Measurements from ENCODE around the gene SLC39A10.

The SLC39A10 gene, protein sequence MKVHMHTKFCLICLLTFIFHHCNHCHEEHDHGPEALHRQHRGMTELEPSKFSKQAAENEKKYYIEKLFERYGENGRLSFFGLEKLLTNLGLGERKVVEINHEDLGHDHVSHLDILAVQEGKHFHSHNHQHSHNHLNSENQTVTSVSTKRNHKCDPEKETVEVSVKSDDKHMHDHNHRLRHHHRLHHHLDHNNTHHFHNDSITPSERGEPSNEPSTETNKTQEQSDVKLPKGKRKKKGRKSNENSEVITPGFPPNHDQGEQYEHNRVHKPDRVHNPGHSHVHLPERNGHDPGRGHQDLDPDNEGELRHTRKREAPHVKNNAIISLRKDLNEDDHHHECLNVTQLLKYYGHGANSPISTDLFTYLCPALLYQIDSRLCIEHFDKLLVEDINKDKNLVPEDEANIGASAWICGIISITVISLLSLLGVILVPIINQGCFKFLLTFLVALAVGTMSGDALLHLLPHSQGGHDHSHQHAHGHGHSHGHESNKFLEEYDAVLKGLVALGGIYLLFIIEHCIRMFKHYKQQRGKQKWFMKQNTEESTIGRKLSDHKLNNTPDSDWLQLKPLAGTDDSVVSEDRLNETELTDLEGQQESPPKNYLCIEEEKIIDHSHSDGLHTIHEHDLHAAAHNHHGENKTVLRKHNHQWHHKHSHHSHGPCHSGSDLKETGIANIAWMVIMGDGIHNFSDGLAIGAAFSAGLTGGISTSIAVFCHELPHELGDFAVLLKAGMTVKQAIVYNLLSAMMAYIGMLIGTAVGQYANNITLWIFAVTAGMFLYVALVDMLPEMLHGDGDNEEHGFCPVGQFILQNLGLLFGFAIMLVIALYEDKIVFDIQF

DNA sequence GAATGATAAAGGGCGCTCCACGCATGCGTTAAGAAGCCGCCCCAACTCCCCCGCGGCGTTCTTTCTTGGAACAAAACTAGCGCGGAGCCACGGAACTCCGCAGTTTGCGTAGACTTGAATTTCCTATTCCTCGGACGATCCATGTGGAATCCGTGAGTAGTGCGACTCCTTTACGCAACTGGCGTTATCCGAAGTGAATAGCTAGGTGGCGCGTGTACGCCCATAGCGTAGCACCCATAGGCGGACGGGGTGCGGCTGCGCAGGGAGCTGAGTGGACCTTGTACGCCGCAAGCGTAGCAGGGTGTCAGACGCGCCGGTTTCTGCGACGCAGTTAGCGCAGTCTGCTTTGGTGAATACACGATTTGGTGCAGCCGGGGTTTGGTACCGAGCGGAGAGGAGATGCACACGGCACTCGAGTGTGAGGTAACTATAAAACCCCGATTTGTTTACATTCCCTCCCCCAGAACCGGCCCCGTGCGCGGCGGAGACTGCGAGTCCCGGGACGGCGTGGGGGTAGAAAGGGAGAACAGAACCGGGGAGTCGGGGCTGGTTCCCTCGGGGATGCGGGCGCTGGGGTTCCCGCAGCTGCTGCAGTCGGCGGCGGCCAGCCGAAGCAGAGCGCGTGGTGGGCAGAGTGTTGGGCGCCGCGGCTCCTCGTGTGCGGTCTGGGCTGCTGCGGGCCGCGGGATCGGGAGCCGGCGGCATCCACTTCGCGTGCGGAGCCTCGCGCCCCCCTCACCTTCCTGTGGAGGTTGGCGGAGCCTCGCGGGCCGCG, at the start of gene SLC39A10:
SLC39A10 (plus strand) TSS at position 368 of the 775 bp plus-strand sequence. CDS start 22,817 bp downstream, outside the sequence.
- peak within 1 kb of the TSS; percentile 85 for H3K27ac ChIP-seq
- peak; percentile 82 for DNase-seq (ENCODE audit: low read depth, low spot score)

DNA sequence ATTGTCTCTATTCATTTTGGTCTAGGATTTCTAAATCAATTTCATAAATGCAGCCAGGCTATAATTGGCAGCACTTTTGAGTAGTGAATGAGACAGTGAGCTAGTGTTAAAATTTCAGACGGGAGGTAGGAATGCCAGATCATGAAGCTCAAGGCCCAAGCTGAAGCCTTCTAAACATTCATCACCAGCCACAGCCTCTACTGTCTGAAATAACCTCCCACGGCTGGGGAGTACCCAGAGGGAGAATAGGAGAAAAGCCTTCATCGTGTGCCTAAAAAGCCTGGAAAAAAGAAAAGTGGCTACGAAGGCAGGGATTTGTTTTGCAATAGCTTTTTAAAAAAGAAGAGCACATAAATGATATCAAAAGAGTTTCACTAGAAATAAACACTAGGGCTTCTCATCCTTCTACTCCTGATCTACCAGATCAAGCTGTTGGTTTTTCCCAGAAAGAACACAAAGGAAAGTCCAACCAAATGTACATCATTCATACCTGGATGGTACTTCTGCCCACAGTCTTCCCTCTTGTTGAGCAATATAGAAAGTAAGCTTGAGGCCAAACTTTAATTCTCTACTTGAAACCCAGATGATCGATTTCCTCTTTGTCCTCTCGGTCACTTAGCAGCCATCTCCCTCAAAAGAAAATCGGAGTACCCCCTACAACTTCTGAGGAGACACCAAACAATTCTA, 48.1 kb upstream of the SLC39A10 start:
- no peak for DNase-seq (ENCODE audit: low read depth, low spot score)
- H3K27ac ChIP-seq, result no peak overlapping the region

DNA sequence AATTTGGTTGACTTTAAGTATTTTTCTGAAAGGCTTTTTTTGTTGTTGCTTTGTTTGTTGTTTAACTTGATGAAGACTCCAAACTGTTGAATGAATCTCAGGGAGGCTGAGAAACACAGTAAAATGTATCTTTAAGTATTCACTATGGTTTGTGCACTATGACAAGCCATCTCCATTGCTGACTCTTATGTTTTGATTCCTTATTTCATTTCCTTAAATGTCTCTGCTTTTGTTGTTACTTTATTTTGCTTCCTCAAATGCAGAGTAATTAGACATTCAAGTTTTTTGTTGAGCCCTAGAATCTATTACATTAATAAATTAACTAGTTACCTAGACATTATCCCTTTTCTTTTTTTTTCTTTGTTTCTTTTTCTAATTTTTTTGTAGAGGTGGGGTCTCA, 46.3 kb upstream of the SLC39A10 start:
- H3K27ac ChIP-seq, result no peak overlapping the region
- no peak for DNase-seq (ENCODE audit: low read depth, low spot score)

DNA sequence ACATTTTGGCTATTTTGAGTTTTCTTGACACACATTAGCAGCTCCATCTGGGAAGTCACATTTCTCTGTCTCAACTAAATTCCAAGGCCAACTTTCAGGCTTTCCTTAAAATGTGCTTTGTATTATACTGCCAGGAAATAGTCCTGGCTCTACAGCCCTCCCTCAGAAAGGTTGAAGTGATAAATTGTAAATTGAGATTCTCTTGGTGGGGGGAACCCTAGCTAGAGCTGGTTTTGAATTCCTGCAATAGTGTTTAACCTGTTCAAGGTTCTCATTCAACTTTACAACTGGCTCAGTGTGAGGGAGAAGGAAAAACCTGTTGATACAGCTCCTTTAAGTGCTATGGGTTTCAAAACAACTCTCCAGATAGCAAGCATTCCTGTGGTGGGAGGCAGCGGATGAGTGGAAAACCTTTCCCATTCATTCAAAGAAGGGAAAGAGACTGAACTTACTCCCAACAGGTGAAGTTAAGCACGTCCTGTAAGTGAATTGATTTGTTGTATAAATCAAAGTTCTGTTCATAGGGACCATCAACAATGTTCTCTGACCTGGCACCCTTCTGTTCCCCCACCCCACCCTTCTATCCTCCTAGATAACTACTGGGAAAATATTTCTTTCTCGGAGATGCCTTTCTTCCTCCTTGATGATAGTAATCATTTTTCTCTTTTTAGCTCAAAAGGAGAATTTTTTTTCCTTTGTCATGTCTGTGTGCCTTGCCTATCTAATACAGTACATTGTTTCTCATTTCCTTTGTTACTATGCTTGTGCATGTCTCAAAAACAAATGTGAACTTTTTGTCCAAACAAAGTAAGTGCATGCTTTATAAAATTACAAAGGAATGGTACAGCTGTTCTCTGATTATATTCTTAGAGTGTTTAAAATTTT, 44.2 kb upstream of the SLC39A10 start:
- DNase-seq (ENCODE audit: low read depth, low spot score), result peak; percentile 16
- peak overlapping the region; percentile 49 for H3K27ac ChIP-seq

DNA sequence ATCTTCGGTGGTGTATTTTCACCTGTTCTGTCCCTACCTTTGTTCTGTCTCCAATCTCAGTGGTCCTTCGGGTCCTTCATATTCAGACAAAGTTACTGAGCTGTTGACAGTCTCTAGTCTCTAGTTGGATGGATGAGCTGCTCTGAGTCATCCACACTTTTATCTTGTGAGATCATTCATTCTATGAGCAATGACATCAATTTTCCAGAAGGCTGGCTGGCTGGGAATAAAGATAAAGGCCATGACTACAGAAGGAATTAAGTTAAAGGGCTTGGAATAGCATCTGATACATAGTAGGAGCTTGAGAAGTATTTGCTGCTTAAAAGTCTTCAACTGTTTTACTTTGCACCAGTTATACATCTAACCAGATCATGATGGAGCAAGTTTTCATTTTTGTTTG, 43.1 kb upstream of the SLC39A10 start:
- H3K27ac ChIP-seq, result peak overlapping the region; percentile 49
- DNase-seq (ENCODE audit: low read depth, low spot score), result no peak

DNA sequence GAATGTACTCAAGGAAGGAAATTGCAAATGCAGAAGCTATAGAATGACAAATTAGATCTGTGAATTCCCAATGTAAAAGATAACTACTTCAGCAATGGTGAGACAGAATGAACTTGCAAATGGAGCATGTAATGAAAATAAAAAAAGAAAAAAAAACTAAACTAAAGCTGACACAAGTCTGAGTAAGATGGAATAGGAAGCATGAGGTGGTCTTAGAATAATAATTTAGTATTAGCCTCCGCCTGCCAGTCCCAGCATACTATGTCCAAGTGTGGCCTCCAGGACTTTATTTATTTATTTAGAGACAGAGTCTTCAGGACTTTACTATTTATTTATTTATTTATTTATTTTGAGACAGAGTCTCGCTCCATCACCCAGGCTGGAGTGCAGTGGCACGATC, 37.4 kb upstream of the SLC39A10 start:
- no peak overlapping the region for H3K27ac ChIP-seq
- DNase-seq (ENCODE audit: low read depth, low spot score), result no peak

DNA sequence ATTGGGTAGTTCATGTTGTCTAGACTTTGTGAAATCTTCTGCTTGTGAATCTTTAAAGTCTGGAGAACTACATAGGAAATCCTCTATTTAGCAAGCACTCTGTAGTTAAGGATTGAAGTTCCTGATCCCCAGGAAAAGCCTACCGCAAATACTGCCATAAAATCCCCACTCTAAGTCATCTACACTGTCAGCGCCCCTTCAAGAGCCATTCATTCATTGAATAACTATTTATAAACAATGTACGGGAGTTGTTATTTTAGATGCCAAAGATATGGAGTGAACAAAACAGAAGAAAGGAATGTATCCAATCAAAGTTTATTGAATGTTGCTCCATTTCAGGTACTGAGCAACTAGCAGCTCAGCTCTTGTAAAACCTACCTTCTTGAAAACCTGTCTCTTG, 36.5 kb upstream of the SLC39A10 start:
- H3K27ac ChIP-seq, result no peak overlapping the region
- no peak for DNase-seq (ENCODE audit: low read depth, low spot score)

DNA sequence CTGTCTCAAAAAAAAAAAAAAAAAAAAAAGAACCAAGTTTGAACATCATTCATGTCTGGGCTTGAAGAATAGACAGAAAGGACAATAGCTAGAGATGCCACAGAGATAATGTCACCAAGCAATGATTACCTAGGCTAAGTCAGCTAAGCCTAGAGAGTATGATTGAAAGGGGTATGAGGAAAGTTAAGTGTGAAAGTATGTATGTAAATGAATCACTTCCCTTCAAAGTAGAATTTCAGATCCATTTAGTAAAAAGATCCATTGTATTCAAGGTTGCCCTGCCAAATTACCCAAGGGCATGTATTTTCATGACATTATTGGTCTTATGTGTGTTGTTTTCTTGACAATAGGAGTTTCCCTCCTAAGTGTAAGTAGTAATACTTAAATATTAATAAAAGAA, 34.1 kb upstream of the SLC39A10 start:
- DNase-seq (ENCODE audit: low read depth, low spot score), result peak; percentile 94
- H3K27ac ChIP-seq, result peak overlapping the region; percentile 55

DNA sequence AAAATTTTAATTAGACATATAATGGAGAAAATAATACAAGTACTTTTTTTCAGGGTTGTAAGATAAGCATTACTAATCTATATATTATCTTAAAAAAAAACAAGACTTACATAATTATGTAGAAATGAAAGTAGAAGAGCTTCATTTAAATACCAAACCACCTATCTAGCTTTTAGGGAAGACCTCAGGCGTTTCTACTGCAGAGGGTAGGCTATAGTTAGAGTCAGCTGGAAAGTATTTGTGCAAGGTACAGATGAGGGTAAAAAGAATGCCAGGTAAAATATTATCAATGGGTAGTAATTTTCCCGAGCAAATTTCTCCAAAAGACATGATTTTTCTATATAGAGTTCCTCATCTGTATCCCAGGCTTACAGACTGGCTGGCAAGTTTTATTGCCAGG, 30.5 kb upstream of the SLC39A10 start:
- no peak overlapping the region for H3K27ac ChIP-seq

DNA sequence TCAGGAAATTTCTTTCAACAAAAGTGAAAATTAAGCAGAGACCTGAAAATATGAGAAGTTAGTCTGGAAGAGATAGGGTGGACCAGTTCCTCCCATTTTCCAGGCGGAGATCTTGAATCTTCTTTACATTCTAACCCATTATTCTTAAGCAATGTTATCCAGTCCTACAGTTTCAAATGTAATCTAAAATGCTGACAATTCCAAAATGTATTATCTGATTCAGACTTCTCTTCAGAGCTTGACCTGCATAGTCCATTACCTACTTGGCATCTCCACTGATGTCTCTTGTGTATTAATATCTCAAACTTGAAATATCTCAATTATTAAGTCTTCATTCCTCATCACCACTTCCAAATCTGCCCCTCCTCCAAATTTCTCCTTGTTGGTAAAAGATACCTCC, 28.4 kb upstream of the SLC39A10 start:
- no peak overlapping the region for H3K27ac ChIP-seq
- no peak for DNase-seq (ENCODE audit: low read depth, low spot score)

More for the DNA sequence above, 30.5 kb upstream of the SLC39A10 start:
- no peak for DNase-seq (ENCODE audit: low read depth, low spot score)

DNA sequence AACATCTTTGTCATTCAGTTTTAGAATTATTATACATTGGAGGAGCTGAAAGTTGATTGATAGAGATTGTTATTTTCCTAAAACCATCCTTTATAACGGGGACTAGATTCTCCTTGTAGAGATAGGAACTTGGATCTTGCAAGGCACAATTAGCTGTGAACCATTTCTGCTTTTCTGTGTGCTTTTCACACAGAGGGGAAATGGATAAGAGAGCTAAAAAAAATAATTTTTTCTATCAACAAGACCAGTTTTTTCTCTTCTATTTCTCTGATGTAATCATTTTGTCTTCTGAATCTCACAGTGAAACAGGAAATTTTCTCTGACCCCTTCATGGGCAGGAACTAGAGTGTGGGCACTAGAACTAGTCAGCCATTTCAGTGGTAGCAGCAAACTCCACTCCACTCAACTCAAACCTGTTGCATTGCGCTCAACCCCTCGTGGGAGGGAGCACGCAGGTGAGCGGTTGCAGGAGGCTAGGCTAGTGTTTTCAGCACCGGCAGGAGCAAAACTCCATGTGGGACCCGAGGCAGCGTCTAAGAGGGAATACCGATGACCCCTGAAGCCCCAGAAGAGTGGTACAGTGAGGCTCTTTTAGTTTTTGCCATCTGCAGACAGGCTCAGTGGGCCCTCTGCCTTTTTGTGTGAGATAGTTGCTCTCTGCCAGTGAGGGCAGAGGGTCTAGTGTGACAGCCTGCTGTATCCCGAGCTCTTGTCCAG, 24.0 kb upstream of the SLC39A10 start:
- DNase-seq (ENCODE audit: low read depth, low spot score), result no peak
- no peak overlapping the region for H3K27ac ChIP-seq

DNA sequence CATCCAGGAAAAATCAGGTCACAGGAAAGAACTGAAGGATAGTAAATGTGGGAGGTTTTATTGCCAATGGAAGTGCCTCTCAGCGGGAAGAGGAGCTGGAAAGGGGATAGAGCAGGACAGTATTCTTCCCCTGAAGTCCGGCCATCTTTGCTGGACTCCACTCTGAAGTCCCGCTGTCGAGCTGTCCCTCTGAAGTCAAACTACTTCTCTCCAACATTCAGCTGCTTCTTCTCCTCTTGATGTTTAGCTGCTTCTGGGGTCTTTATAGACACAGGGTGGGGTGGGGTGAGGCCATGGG, 23.5 kb upstream of the SLC39A10 start:
- no peak overlapping the region for H3K27ac ChIP-seq
- DNase-seq (ENCODE audit: low read depth, low spot score), result no peak

DNA sequence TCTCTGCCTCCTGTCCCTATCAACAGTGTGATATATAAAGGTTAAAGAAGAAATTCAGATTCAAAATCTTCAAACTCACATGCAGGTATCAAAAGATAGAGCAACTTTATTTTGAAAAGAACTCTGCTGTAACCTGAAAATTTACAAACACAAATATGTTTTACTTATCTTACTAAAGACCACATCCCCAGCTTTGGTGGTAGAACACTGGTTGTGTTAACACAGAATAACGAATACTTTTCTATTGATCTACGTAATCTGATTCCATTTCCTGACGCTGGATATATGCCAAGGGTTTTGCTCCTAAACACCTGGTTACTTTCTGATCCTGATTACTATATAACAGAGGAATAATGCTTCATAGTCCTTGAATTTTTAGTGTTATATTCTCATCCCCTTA, 23.1 kb upstream of the SLC39A10 start:
- no peak overlapping the region for H3K27ac ChIP-seq
- no peak for DNase-seq (ENCODE audit: low read depth, low spot score)

DNA sequence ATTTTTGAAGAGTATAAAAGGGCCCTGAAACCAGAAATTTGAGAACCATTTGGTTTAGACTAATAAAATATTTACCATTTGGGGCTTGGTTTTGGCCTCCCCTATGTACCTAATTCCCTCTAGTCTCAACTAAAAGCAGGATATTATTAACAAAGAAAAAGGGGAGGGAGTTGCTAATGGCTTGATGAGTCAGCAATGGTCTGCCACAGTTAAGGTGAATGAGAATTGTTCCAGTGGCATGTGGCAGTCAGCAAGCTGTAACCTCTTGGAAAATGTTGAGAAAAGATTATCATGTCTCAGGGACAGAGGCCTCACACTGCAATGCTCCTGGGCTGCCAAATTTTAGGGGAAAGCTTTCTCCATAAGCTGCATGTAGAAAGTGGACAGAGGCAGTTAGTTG, 20.1 kb upstream of the SLC39A10 start:
- no peak overlapping the region for H3K27ac ChIP-seq
- DNase-seq (ENCODE audit: low read depth, low spot score), result no peak

DNA sequence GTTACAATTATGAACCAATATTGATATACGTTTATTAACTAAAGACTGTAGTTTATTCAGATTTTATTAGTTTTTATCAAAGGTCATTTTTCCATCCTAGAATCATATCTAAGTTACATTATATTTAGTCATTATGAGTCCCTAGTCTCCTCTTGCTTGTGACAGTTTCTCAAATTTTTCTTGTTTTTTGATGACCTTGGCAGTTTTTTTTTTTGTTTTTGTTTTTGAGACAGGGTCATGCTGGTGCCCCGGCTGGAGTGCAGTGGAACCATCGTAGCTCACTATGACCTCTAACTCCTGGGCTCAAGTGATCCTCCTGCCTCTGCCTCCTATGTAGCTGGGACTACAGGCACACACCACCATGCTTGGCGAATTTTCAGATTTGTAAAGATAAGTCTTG, 18.3 kb upstream of the SLC39A10 start:
- DNase-seq (ENCODE audit: low read depth, low spot score), result no peak
- no peak overlapping the region for H3K27ac ChIP-seq

DNA sequence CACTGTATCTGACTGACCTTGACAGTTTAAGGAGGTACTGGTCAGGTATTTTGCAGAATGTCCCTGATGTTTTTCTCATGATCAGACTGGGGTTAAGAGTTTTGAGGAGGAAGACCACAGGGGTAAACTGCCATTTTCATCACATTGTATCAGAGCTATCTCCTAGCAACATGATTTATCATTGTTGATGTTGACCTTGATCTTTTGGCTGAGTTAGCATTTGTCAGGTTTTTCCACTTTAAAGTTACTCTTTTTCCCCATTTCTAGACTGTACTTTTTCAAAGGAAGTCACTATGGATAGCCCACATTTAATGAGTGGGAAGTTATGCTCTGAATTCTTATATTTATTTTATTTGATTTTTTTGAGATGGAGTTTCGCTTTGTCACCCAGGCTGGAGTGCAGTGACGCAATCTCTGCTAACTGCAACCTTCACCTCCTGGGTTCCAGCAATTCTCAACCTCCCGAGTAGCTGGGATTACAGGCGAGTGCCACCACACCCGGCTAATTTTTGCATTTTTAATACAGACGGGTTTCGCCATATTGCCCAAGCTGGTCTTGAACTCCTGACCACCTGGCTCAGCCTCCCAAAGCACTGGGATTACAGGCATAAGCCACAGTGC, 17.7 kb upstream of the SLC39A10 start:
- no peak overlapping the region for H3K27ac ChIP-seq
- no peak for DNase-seq (ENCODE audit: low read depth, low spot score)

DNA sequence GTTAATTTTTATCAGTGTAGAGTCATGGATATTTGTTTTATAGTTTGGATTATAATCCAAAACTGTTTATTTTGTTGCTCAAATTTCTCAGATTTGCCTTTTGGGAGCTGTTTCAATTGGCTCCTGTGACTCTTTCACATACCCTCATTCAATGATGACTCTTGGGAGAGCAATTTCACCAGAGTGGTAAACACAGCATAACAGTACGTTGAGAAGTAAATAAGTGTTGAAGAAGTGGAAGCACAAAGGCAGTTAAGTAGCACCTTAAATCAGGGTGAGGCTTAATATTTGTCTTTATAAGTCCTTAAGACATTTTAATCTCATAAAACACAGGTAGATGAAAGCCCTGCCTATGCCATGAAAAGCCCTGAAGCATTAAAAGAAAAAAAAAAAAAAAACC, 17.1 kb upstream of the SLC39A10 start:
- no peak for DNase-seq (ENCODE audit: low read depth, low spot score)

DNA sequence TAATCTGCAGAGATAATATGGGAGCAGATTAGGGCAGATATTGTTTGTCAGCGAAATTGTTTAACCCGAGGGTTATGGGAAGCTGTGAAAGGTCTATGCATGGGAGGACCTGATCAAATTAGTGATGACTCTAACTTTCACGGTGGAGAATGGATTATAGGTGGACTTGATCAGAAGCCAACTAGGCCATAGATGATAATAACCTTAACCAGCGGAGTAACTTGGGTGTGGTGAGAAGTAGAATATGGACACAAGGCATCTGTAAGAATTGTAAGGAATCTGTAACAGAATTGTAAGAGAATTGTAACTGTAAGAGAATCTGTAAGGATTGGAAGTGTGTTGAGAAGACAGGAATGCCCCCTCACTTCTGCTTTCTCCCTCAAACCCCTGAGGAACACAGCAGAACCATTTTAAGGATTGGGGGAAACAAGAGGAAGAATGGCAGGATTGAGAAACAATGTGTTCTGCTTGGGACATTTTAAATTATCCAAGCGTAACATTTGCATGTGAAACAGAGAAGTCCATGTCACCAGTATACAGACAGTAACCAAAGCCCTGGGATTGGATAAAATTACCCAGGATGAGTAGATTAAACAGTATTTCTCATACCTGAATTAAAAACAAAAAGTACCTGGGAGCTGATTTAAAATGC, 14.9 kb upstream of the SLC39A10 start:
- no peak overlapping the region for H3K27ac ChIP-seq

More for the DNA sequence above, 17.1 kb upstream of the SLC39A10 start:
- no peak overlapping the region for H3K27ac ChIP-seq

More for the DNA sequence above, 14.9 kb upstream of the SLC39A10 start:
- DNase-seq (ENCODE audit: low read depth, low spot score), result no peak

All from epithelial cell of prostate (primary cell).